GM18520 (cell line): Measurements from ENCODE around the gene NHP2.
"Not testable (repeated sequence)": the region's sequence is repeated elsewhere in the genome, so short reads cannot be mapped to it uniquely, and the experiment has no call there.

Source experiments
- ATAC-seq: cut with Tn5 transposase; IDR thresholded peaks from one replicate; pipeline ENCODE4 v1.9.1; 2021; ENCODE audit not compliant: unreplicated experiment

Gene NHP2

DNA sequence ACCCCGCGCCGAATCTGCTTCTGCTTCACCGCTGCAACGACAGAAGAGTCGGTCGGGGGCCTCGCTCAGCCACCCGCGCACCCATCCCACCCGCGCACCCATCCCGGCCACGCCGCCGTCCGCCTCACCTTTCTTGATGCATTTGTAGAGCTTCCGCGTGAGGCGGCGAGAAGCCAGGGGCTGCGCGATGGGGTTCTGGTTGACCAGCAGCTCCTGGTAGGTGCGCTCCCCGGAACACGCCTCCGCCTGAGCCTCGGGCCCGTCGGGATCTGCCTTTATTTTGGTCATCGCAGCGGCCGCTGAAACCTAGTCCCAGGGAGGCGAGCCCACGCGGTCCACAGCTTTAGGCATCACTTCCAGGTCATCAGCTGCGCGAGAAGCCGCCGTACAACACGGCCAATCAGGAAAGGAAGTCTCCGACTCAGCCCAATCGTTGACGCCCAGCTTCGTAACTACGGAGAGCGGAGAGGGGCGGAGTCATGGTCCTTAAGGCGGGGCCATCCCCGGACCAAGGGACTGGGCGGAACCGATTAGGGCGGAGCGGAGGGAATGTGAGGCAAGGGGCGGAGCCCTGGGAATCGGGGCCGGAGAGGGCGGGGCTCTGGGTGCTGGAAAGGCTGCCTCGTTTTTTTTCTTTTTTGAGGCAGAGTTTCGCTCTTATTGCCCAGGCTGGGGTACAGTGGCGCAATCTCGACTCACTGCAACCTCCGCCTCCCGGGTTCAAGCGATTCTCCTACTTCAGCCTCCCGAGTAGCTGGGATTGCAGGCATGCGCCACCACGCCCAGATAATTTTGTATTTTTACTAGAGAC lies at the start of gene NHP2:
Gene NHP2, minus strand, starts transcription at position 356 of the 811 bp plus-strand sequence. Its CDS starts 68 bp downstream, at position 288.
- ATAC-seq: peak; percentile 94

DNA sequence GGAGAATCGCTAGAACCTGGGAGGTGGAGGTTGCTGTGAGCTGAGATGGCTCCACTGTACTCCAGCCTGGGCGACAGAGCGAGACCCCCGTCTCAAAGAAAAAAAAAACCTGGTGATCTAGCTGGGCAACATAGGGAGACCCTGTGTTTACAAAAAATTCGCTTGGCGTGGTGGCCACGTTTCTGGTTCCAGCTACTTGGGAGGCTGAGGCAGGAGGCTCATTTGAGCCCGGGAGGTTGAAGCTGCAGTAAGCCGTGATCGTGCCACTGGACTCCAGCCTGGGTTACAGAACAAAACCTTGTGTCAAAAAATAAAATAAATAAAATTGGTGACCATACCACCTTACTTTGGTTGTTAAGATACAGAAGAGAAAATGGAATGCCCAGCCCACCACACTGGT lies 48.9 kb upstream of the NHP2 start:
- ATAC-seq: no peak

DNA sequence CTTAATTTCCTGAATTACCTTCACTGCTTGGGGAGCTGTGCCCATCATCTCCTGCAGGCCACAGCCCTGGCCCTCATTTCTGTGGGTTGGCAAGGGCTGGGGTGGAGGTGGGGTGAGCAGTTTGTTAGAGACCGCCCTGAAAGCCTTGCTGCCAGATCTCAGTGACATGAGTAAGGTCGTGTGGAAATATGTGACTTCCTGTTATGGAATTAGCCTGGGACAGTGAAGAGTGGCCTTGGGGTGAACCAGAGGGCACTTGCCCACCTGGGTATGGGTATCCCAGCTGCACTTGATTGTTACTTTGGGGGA lies 48.2 kb upstream of the NHP2 start:
- ATAC-seq: no peak

DNA sequence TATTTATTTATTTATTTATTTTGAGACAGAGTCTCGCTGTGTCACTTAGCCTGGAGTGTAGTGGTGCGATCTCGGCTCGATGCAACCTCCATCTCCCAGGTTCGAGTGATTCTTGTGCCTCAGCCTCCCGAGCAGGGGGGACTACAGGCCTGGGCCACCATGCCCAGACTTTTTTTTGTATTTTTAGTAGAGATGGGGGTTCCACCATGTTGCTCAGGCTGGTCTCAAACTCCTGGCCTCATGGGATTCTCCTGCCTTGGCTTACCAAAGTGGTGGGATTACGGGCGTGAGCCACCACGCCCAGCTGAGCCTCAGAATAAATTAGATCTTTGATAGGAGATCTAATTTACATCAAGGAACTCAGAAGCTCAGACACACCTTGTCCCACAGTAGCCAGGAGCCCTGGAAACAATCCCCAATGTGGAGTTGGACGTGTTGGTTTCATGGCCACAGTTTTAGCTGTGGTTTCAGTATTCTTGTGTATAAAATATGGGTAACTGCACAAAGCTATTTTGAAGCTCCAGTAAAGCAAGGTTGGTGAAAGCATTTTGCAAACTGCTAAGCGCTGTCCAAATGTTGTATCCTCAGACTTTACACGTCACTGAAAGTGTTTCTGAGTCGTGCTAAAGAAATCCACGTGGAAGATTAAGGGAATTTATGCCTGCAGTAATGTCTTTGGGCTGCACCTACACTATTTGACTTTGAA lies 47.7 kb upstream of the NHP2 start:
- no peak for ATAC-seq

DNA sequence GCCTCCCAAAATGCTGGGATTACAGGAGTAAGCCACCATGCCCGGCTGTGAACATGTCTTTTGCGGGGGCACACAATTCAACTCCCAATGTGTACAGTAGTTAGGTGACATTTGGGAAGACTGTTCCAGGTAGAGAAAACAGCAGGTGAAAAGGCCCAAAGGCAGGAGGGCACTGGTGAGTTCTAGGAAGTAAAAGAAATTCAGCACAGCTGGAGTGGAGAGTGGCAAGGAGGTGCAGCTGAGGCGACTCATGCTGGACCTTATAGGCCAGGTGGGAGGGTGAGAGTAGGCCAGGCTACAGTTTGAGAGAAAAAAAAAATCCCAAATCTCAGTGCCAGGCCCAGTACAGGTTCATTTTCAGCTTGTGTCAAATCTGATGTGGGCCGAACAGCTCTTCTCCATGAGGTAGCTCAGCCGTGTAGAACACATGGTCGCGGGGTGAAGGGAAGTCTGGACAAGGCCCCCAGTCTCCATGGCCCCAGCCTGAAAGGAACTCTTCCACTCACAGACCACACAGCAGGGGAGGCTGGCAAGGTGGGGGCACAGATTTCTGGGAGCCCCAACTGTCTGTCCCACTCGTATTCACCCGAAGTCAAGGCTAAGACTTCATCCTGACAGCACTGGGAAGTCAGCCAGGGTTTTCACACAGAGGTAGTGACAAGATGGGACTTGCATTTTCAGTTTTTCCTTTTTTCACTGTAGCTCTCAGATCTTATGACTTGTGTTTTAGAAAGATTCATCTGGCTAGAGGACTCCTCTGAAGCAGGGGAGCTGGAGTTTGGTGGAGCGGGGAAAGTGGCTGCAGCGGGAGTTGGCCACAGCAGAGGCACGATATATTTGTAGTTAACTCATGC lies 46.1 kb upstream of the NHP2 start:
- no peak for ATAC-seq

DNA sequence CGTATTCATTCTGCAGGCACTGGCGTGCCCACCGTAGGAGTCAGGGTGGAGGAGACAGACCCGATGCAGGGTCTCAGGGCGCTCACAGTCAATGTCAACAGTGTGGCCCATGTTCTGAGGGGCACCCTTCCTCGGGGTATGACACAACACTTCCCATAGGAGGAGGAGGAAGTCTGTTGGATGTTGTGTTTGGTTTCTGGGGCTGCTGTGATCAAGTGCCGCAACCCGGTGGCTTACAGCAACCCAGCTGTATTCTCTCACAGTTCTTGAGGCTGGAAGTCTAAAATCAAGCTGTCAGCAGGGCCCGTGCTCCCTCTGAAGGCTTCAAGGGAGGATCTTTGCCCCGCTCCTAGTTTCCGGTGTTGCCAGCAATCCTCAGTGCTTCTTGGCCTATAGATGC lies 45.0 kb upstream of the NHP2 start:
- ATAC-seq: no peak

DNA sequence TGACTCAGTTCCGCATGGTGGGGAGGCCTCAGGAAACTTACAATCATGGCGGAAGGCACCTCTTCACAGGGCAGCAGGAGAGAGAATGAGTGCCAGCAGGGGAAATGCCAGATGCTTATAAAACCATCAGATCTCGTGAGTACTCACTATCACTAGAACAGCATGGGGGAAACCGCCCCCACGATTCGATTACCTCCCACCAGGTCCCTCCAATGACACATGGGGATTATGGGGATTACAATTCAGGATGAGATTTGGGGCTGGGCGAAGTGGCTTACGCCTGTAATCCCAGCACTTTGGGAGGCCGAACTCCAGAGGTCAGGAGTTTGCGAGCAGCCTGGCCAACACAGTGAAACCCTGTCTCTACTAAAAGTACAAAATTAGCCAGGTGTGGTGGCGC lies 44.5 kb upstream of the NHP2 start:
- ATAC-seq: not testable (repeated sequence)

DNA sequence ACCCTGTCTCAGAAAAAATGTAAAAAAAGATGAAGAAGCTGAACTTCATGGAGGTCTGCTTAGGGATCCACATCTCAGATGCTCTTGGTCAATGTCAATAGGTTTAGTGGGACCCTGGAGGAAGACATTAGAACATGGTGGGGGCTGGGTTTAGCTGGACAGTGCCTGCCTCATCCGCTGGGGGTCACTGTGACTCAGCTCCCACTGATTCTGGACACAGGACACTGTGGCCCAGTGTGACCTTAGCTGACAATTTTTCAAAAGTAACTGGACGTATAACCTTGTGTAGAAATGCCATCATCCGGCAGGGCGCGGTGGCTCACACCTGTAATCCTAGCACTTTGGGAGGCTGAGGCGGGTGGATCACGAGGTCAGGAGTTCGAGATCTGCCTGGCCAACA lies 43.3 kb upstream of the NHP2 start:
- no peak for ATAC-seq

DNA sequence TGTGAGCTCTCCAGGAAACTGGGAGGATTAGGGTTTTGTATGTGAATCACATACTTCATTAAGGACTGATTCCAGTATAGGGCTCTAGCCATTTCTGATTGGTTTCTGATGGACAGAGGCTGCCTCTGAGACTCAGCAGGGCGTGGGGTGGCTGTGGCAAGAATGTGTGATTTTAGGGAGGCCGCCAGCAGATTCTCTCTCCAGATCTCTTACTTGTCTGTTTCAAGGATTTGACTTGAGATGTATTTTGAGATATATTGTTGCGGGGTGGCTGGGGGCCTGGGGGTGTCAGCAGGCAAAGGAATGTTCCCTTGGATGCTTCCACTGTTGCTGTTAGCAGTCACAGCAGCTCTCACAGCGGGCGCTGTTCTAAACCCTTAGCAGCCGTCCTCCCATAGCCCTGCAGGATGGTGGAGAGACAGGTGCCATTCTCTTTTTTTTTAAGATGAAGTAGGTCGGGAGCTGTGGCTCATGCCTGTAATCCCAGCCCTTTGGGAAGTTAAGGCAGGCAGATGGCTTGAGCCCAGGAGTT lies 42.7 kb upstream of the NHP2 start:
- ATAC-seq: no peak

DNA sequence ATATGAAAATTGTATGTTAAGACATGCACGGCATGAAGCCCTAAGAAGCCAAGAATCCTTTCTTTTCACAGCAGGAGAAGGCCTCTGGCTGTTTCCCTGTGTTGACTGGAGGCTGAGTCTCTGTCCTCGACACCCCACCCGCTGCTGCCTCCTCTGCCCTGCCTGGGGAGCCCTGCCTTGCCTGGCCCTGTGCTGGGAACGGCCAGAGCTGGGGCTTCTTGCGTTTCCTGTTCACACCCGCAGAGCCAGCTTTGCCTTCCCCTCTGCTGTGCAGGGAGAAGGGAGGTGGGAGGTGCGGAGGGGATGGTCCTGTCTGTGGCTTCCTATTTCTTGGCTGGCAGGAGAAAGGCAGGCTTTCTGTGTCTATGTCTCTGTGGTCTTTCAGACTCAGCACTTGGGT lies 40.3 kb upstream of the NHP2 start:
- ATAC-seq: no peak

DNA sequence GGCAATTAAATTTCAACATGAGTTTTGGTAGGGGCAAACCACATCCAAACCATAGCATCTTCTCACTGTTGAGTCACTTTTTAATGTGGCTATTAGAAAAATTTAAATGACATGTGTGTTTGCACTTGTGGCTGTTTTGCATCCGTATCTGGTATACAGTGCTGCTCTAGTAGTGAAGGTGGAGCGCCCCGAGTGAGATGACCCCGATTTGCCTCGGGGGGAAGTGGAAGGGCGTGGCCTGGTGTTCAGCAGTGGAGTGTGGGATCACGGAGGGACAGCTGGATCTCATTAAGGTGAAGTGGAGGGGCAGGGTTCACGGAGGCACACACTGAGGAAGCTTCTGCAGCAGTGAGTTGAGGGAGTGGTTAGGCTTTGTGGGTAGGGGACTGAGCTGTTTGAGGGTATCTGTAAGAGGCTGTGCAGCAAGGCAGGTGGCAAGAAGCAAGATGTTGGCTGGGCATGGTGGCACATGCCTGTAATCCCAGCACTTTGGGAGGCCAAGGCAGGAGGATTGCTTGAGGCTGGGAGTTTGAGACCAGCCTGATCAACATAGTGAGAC lies 39.6 kb upstream of the NHP2 start:
- no peak for ATAC-seq

DNA sequence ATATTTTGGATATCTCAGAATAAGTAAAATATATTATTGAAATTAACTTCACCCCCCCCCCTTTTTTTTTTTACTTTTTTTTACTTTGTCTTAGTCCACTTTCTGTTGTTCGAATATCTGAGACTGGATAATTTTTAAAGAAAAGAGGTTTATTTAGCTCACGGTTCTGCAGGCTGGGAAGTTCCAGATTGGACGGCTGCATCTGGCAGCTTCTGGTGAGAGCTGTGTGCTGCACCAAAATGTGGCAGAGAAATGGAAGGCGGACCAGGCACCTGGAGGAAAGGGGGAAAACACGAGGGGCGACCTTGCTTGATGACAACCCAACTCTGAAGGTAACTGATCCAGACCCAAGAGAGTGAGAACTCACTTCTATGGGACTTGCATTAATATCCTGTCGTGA lies 39.1 kb upstream of the NHP2 start:
- no peak for ATAC-seq

DNA sequence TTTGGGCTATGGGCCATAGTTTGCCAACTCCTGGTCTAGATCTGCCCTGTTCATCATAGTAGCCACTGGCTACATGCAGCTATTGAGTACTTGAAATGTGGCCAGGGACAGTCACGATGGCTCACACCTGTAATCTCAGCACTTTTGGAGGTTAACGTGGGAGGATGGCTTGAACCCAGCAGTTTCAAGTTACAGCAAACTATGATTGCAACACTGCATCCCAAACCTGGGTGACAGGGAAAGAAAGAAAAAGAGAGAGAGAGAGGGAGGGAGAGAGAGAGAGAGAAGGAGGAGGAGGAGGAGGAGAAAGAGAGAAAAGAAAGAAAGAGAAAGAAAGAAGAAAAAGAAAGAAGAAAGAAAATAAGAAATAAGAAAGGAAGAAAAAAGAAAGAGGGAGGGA lies 38.6 kb upstream of the NHP2 start:
- ATAC-seq: no peak

DNA sequence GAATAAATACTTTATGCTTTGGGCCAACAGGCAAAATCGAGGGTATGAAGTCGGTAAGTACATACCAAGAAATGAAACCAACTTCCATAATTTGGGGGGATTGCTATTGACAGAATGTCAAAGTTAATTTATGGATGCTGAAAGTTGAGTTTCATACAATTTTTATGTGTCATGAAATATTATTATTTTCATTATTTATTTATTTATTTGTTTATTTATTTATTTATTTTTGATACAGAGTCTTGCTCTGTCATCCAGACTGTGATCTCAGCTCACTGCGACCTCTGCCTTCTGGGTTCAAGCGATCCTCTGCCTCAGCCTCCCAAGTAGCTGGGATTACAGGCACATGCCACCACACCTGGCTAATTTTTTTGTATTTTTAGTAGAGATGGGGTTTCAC lies 38.0 kb upstream of the NHP2 start:
- ATAC-seq: no peak

DNA sequence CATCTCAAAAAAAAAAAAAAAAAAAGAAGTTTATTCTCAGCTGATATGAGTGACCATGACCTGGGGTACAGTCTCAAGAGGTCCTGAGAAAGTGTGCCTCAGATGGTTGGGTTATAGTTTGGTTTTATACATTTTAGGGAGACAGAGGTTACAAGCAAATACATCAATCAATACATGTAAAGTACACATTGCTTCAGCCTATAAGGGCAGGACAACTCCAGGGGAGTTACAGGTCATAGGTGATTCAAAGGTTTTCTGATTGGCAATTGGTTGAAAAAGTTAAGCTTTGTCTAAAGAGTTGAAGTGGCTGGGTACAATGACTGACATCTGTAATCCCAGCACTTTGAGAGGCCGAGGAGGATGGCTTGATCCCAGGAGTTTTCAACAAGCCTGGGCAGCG lies 35.7 kb upstream of the NHP2 start:
- ATAC-seq: no peak

DNA sequence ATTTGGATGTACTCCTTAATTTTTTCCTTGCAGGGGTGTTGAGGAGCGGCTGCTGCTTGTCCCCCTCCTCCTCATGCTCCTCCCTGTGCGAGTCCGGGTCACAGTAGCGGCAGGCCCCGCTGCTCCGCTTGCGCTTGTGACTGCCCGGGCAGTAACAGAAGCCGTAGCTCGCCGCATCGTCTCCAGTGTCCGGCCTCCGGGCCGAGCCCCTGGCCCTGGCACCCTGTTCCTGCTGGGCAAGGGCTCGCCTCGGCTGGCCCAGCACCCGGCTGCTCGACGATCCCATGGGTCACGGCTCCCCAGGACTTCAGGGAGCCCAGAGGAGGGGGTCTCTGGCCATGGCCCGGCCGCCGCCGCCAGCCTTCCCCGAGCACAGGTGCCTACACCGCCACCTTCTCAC lies 33.3 kb upstream of the NHP2 start, which contains the start of gene GMCL2:
Gene GMCL2, minus strand, starts transcription at position 358 of the 400 bp plus-strand sequence. Its CDS starts 72 bp downstream, at position 286.
- no peak for ATAC-seq

DNA sequence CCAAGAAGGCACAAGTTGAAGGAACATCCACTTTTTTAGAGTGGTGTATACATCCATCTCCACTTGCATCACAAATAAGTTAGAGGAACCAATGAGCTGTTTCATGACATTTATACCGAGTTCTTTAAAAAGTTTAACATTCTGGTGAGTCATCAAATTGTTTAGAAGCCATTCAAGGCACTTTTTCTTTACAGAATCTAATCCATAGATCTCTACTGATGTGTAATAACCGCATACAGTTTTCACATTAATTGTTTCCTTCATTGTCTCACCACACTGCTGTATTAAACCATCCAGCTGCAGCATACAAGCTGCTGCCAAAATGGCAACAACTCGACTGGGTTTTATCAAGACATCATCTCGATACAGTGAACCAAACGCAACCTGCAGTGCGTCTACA lies 32.7 kb upstream of the NHP2 start:
- no peak for ATAC-seq

DNA sequence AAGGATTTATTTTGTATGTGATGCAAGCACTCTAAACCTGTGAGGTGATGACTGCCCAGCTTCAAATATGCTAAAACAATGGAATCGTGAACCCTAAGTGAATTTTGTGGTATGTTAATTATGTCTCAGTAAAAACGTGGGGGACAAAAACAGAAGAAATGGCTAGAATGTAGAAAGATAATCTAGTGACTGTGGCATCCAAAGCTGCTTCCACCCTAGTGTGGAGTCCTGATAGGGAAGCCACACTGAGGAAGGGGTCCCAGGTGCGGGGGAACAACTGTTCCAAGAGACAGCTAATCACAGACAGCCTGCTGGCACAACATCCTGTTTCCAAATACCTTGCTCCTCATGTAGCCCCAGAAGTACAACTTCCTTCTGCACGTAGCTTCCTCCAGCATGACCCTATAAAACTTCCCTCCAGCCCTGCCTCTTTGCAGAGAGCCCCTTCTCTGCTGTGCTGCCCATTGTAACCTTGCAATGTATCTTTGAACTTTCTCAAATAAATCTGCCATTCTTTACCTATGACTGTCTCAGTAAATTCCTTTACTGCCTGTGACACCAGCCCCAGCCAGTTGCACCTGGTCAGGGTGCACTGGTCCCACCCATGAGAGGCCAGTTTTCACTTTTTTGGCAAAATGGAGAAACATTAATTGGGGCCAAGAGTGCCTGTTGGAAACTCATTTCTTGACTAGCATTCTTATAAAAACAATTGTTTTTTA lies 28.6 kb upstream of the NHP2 start:
- ATAC-seq: no peak

DNA sequence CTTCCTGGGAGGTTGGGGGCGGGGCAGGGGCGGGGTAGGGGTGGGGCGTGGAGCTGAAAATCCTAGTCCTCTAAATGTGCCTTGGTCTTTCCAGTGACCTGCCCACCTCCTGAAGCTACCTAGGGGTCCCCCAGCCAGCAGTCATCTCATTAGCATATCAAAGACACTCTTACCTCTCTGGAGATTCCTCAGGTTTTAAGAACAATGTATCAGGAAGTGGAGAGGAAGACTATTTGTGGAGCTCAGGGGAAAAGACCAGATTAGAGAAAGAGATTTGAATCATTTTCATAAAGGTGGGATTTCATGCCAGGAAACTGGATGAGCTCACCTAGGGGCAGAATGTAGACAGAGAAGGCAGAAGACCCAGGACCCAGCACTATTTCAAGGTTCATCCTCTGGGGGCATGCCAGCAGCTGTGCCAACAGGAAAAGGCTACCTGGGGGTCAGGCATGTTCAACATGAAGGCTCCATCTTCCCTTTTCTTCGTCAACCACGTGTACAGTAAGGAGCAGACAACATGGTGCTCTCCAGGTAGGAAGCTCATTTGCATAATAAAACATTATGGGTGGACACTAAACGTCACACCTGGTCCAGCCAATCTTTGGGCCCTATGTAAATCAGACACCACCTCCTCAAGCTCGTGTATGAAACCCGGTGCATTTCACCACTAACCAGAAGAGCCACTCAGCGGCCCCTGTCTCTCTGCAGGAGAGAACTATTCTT lies 26.6 kb upstream of the NHP2 start:
- ATAC-seq: no peak

DNA sequence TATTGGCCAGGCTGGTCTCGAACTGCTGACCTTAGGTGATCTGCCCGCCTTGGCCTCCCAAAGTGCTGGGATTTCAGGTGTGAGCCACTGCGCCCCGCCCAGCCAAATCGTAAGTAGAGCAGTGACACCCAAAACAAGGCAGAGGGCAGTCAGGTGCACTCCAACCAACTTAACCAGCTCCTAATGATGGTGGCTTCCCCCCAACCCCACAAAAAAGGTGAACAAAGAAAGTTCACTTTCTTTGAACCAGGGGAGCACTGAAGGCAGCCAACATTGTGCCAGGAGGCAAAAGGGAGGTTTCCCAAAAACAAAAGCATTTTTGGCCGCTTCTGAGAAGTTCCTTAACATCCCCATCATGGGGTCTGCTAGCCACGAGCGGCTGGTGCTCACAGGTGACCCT lies 23.9 kb upstream of the NHP2 start:
- ATAC-seq: no peak
